Hippocampal formation (tissue), 2 donors: ENCODE measurements around the gene FRMD8.
"Not testable (repeated sequence)": the region's sequence is repeated elsewhere in the genome, so short reads cannot be mapped to it uniquely, and the experiment has no call there.

Experiments used
- DNase-seq, 2 donors: peaks; one replicate each; lab custom pipeline; 2025; lab: John Stamatoyannopoulos, UW

FRMD8 gene

DNA sequence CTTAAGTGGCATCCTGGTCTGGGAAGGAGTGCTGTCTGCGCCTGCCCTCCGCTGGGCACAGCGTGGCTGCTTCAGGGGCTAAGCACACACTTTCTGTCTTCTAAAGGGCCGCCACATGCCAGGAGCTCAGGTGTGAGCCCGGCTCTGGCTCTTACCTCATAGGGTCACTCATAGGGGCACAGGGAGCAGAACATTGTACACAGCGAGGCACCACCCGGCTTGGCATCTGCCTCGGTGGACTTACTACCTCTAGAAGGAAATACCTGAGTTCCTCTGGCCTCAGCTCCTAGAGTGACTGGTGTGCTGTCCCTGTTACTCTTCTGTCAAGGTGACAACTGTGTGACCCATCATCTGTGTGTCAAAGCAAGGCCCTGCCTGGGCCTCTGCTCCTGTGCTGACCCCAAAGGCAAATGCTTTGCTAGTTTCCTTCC is 49.6 kb downstream of the FRMD8 start:
- no peak for DNase-seq

DNA sequence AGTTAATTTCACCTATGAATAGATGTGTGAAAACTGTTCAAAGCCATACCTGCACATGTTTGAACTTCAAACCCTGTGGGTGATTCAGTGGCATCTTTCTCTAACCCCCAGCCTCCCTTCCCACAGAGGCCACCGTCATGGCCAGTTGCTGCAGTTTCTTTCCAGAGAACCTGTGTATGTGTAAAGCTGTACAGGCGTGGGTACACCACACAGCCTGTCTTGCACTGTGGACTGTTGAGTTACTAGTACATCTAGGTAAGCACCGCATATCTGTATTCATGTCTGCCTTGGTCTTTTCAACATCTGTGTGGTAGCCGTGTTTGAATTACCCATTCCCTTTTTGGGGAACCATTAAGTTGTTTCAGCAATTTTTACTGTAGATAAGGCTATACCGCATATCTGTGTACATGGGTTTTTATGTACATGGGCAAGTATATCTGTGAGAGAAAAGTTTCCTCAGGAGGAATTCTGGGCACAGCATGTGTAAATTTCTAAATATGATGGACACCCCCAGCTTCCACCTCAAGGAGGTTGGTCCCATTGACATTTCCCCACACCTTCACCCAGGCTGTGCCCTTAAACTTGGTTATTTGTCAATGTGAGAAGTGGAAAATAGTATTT is 50.1 kb downstream of the FRMD8 start:
- DNase-seq: no peak

DNA sequence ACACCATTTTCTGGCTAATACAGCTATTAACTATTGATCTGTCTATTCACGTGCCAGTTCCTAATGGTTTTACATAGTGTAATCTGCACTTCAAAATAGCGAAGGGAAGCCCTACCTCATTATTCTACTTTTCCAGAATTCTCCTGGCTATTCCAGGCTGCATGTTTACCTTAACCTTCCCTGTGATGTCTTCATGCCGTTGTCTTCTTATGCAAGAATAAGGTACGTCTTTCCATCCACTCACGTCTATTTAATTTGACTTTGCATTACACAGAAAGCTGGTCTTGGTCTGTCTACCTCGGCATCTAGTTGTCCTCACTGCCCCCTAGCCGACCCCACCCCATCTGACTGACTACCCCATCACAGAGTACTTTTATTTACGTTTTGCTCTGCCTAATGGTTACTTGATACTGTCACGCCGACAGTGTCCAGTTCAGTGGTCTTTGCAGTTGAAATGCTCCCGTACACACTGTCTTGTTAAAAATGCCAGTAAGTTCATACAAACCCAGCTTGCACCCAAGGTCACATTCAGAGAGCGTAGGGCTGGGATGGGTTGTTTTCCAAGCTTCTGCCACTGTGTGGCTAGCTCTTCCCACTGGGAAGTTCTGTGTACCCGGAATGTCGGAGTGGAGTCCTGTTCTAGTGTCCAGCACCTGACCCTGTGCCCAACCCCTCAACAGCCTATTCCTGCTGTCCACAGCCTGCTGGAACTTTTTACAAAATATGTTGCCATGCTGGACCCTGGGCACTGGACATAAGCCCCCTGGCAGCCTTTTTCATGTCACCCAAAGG is 51.2 kb downstream of the FRMD8 start:
- no peak for DNase-seq

DNA sequence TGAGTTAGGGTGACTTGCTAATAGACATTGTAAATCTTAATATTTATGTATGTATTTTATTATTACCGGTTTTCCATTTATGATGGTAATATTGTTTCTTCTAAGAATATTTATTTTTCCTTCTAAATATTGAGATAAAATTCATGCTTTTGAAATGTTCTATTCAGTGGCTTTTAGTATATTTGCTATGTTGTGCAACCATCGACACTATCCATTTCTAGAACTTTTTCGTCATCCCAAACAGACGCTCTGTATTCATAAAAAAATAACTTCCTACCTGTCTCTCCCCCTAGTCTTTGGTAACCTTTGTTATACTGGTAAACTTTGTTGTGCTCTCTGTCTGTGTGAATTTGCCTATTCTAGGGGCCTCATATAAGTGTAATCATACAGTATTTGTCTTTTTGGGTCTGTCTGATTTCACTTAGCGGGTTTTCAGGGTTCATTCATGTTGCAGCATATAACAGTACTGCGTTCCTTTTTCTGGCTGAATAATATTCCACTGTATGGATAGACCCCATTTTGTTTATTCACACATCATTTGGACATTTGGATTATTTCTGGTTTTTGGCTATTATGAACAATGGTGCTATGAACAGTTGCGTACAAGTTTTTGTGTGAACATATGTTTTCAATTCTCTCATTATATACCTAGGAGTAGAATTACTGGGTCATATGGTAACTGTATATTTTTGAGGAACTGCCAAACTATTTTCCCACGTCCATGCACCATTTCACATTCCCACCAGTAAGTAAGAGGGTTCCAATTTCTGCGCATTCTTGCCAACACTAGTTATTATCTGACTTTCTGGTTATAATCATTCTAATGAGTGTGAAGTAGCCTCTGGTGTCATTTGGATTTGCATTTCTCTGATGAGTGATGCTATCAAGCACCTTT is 52.1 kb downstream of the FRMD8 start:
- DNase-seq: no peak

DNA sequence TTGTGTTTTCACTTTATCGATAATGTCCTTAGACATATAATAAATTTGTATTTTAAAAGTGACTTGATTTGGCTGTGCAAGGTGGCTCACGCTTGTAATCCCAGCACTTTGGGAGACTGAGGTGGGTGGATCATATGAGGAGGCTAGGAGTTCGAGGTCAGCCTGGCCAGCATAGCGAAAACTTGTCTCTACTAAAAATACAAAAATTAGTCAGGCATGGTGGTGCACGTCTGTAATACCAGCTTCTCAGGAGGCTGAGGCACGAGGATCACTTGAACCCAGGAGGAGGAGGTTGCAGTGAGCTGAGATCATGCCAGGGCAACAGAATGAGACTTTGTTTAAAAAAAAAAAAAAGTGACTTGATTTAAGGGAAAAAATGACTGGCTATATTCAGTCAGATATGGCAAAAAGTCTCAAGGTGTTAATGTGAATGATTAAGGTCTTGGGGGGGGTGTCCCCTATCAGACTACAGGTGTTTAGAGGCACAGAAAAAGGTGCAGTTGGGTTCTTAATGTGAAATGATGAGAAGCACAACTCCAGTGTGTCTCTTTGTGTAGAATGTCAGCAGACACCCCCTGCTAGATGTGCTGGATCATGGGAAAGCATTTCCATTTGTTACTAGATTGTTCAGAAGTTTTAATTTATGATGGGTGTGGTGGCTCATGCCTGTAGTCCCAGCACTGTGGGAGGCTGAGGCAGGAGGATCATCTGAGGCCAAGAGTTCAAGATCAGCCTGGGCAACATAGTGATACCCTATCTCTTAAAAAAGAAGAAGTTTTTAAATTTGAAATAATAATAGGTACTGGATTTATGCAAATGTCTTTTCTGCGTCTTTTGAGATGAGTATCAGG is 53.1 kb downstream of the FRMD8 start:
- DNase-seq: no peak

DNA sequence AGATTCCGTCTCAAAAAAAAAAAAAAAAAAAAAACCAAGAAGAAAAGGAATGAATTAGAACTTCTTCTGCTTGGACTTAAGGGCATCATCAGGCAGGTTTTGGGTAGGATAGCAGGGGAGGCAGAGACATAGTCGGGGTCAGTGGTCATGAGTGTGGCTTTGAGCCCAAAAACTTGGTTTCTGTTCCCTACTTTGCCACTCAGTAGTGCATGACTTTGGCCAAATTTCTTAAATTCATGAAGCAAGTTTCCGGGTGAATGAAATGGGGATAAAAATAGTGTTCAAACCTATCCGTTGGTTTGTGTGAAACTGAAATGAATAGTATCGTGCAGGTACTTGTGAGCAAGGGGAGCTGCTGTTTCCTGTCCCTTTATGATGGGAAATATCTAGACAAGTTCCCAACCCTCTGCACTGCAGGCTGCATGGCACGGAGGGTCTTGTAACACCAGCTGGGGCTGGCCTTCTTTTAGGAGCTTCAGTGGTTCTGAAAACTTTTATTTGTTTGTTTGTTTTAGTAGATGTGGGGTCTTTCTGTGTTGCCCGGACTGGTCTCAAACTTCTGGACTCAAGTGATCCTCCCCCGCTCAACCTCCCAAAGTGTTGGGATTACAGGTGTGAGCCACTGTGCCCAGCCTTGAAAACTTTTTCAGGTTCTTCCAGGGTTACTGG is 54.5 kb downstream of the FRMD8 start:
- DNase-seq: no peak

DNA sequence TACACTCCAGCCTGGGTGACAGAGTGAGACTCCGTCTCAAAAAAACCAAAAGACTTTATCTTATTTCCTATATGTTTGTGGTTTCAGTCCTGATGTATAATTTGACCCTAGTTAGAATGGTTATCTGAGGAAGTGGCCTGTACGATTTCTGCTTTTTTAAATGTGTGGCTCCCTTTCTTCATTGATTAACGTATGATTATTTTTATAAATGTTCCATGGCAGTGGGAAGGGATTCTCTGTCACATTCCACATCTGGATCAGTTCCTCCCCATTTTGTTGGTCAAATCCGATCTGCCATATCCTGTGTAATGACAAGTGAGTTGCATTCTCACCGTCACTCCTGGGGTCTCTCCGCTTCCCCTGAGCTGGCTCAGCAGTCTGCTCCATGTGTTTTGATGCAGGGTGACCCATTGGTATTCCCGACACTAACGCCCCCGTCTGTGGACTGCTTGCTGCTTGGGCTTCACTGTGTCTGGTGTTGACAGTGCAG is 56.5 kb downstream of the FRMD8 start:
- no peak for DNase-seq

DNA sequence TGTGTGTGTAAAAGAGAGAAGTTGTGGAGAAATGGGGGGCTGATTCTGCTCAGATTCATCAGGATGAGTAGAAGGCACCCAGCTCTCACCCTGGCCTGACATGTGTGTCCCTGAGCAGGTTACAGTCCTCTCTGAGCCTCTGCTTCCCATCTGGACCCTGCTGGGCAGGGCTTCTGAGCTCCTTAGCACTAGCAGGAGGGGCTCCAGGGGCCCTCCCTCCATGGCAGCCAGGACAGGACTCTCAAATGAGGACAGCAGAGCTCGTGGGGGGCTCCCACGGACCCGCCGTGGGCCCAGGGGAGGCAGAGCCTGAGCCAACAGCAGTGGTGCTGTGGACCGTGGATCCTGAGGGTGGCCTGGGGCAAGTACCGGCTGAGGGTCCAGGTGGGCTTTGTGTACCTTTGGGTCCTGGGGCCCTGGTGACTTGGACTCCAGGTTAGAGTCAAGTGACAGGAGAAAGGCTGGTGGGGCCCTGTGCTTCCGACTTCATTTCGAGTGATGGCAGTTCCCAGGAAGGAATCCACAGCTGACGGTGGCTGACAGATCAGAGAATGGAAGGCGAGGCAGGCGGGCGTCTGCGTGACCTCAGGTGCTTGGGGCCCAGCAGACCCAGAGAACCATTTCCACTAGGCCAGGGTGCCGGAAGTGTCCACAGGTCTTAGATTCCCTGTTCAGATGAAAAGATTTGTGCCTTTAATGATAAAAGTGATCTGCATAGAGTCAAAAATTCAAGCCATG is 58.0 kb downstream of the FRMD8 start:
- no peak for DNase-seq

DNA sequence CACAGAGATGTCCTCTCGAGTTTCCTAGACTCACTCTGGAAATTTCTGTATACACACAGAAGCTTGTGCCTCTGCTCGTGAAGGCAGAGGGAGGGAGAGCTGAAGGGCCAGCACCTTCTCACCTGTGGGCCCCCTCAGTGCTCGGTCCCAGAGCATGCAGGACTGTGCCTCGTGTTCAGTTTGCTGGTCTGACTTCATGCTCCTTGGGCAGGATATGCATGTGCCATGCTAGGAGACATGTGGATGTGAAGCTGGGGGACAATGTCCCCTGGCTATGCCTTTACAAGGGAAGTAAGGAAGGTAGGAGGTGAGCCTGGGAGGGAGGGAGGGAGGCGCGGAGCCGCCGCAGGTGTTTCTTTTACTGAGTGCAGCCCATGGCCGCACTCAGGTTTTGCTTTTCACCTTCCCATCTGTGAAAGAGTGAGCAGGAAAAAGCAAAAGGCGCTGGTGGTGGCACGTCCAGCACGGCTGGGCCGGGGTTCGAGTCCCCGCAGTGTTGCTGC is 58.7 kb downstream of the FRMD8 start:
- no peak for DNase-seq

DNA sequence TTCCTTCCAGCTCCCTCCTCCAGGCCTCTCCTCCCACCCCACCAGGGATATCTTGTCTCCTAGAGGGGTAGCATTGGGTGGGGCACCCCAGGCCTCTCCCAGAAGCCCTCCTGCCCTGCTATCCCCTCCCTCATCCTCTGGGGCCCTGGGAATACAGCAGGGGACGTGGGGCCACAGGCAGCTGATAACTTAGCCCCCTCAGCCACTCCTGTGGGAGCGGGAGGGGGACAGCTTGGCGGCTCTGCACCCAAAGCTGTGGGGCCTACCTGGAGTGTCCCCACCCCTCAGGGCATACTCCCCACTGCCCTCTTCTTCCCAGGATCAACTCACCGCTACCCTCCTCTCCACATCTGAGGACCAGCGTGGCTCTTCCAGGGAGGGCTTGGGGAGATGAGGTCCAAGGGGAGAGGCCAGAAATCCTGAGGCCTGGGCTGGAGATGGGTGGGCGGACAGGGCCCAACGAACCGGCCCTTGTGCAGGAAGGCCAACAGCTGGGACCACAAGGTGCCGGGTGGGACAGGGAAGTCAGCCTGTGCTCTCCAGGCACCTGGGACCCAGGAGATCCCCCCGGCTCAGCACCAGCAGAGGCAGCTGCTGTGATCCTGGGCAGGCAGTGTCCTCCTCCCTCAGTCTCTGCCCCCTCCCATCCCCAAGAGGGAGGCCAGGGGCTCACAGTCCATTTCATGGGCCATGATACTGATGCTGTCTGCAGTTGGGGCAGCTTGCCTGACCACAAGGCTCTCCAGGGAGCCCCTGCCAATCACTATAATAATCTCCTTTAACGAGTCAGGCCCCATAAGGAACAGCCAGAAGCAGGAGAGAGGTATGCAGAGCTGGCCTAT is 59.4 kb downstream of the FRMD8 start:
- no peak for DNase-seq

DNA sequence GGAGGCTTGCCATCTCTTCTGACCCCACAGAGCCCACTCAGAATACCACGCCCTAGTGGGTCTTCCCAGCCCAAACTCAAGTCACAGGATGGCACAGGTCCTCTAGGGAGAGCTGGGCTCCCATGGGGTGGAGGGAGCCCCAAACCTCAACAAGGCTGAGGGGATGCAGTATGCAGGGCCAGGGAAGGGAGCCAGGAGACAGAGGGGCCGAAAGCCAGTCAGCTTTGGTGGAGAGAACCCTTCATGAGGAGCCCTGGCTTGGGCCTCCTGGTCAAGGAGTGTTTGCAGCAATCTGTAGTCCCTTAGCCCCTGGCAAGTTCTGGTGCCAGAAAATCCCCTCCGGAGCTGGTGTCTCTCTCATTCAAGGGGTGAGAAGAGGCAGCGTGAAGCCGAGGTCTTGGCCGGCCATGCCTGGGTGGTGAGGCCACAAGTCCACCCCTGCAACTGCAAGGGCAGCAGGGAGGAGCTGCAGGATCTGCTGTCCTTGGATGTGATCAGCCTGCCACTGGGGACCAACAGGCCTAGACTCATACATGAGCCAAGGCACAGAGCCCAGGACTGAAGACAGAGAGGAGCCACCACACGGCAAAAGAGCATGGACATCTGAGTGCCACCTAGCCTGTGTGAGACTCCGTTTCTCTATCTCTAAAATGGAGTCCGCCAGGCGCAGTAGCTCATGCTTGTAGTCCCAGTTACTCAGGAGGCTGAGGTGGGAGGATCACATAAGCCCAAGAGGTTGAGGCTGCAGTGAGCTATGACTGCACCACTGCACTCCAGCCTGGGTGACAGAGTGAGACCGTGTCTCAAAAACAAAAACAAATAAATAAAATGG is 60.2 kb downstream of the FRMD8 start:
- DNase-seq: no peak

DNA sequence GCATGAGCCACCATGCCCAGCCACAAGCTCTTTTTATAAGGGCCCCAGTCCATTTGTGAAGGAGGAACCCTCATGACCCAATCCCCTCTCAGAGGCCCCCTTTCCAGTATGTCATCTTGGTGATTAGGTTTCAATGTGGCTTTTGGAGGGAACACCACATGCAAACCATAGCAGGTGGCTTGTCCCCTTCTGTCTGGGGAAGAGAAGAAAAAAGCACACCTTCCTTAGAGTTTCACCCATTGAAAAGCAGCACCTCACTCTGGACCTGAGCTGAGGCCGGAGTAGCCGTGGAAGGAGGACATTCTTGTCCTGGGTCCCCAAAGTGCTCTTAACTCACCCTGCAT is 61.6 kb downstream of the FRMD8 start:
- no peak for DNase-seq

DNA sequence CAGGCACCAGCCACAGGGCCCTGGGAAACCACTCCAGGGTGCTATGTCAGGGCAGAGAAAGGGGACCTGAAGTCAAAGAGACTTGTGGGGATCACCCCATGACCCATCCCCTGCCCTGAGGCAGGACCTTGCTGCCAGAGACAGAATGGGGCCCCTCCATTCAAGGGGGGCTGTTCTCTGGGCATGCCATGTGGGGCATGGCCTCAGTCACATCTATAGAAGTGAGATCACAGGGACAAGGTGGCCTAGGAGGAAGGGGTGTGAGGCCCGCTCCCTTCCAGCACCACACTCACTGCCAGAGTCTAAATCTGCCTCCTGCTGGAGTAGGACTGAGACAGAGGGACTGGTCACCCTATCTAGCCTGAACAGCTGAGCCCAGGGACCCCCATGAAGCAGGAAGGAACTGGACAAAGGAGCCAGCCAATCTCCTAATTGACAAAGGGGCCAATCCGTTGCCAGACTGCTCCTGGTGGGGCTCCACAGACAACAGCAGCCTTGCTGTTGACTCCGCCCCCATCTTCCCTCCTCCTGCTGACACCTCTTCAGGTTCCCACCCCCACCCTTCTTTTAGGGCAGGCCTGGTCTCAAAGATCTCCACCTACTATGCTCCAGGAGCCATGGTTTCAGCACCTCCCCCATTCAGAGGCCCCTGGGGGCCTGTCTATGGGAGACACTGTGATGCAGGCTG is 62.1 kb downstream of the FRMD8 start:
- no peak for DNase-seq

DNA sequence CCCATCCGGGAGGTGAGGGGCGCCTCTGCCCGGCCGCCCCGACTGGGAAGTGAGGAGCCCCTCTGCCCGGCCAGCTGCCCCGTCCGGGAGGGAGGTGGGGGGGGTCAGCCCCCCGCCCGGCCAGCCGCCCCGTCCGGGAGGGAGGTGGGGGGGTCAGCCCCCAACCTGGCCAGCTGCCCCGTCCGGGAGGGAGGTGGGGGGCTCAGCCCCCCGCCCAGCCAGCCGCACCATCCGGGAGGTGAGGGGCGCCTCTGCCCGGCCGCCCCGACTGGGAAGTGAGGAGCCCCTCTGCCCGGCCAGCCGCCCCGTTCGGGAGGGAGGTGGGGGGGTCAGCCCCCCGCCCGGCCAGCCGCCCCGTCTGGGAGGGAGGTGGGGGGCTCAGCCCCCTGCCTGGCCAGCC is 64.9 kb downstream of the FRMD8 start:
- DNase-seq: not testable (repeated sequence)

DNA sequence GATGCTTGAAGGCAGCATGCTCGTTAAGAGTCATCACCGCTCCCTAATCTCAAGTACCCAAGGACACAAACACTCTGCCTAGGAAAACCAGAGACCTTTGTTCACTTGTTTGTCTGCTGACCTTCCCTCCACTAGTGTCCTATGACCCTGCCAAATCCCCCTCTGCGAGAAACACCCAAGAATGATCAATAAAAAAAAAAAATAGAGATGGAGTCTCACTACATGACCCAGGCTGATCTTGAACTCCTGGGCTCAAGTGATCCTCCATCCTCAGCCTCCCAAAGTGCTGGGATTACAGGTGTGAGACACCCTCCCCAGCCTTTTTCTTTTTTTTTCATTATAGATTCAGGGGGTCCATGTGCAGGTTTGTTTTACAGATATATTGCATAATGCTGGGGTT is 65.8 kb downstream of the FRMD8 start:
- not testable (repeated sequence) for DNase-seq

DNA sequence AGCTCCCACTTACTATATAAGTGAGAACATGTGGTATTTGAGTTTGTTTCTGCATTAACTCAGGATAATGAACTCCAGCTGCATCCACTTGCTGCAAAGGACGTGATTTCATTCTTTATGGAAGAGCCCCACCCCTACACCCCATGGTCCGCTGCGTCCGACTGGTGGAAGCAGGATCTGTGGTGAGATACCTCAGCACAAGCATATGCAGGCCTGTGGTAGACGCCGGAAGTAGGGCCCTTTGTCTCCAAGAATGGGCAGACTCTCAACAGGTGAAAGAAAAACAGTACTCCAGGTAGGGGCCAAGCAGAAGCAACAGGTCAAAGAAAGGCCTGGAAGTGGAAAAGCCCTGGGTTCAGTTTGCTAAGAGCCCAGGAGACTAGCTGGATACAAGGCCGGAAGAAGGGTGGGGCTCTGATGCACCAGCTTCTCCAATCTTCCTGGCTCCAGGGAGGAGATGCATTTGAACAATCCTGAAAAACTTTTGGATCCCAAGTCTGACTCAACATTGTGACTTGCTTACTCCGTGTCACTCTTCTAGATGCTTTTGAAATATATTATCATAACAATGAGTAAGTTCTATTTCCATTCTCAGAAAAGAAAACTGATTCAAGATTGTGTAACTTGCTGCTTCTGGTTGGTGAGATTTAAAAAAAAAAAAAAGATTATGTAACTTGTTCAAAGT is 66.5 kb downstream of the FRMD8 start:
- DNase-seq: no peak

DNA sequence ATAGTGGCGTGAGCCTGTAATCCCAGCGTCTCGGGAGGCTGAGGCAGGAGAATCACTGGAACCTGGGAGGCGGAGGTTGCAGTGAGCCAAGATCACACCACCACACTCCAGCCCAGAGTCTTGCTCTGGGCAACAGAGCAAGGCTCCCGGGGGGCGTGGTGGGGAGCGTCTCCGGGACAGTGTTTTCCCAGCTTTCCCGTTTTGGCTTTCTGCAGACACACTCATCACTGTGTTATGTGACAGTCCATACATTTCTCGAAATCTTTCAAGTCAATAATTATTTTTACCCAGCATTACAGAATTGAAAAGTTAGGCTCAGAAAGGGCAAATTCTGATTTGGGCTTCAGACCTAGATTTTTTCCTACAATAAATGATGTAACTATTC is 67.9 kb downstream of the FRMD8 start:
- DNase-seq: no peak
